K562 (cell line): ENCODE measurements around the gene C1orf198. TPM values are rescaled to one million over a fixed set of nuclear protein-coding genes. Genes with fewer than 3 reads are reported as not detected.

Experiments
- ATAC-seq: fragments of 200-7000 bp; cut with Tn5 transposase; 3 replicates; pipeline ENCODE4 v1.9.1; 2020; ENCODE audit warnings: moderate library complexity
- BruUV-seq: library from RNA; stranded (reverse); fragments of 400-500 nt; replicated peaks from 2 replicates; lab custom pipeline; 2021; lab: Mats Ljungman, UMichigan
- CTCF ChIA-PET: fragments of 300-600 bp; formaldehyde crosslinking; extraction: SDS; loops from one replicate; lab custom pipeline; 2021; ENCODE audit warnings: low intra/inter-chr PET ratio; lab: Yijun Ruan, JAX
- POLR2A ChIA-PET: fragments of 300-600, 350-650 bp; sonication (Branson Sonifier 250); formaldehyde crosslinking; extraction: SDS; loops from one replicate; lab custom pipeline; 2021; ENCODE audit warnings: antibody characterized with exemption, inconsistent platforms; lab: Yijun Ruan, JAX
- DNase-seq, 4 experiments: peaks; one replicate each; pipeline versions ENCODE4 v3.0.0 to v3.0.0-alpha.2; 2011 to 2018; ENCODE audit warnings: low spot score in 3 of 4, mixed read lengths in 3 of 4; ENCODE audit errors: extremely low read depth in 1 of 4
- FAIRE-seq: peaks from 2 replicates; lab custom pipeline; 2011; peaks lifted over from hg19 to GRCh38; lab: Jason Lieb, UNC
- H2AFZ ChIP-seq: 2 replicates; pipeline ENCODE4 v1.6.0; 2011; ENCODE audit warnings: low read depth, low read length, control low read depth, inconsistent platforms
- H3K27ac ChIP-seq: fragments of 200-600 bp; 3 replicates; pipeline ENCODE4 v1.8.0; 2011; ENCODE audit warnings: low read depth, mild to moderate bottlenecking, control low read depth, inconsistent platforms, low read length, moderate library complexity, mixed read lengths; ENCODE audit errors: extremely low read depth
- H3K27me3 ChIP-seq, 2 experiments: fragments of 300-600 bp in 1 of 2; 2 replicates in 1 of 2; 3 replicates in 1 of 2; pipeline versions ENCODE4 v1.6.0 to v1.8.0; 2011; ENCODE audit warnings: inconsistent platforms in 2 of 2, low read length in 2 of 2, mild to moderate bottlenecking in 1 of 2, mixed read lengths in 1 of 2, moderate library complexity in 1 of 2; ENCODE audit not compliant: control insufficient read depth in 2 of 2, insufficient read depth in 2 of 2
- H3K36me3 ChIP-seq: fragments of 300-600 bp; 3 replicates; pipeline ENCODE4 v1.8.0; 2011; ENCODE audit warnings: mild to moderate bottlenecking, low read length, inconsistent platforms; ENCODE audit not compliant: control insufficient read depth, insufficient read depth
- H3K4me1 ChIP-seq, 2 experiments: fragments of 200-600 bp in 1 of 2; replicated peaks in 1 of 2; 2 replicates in 1 of 2; 3 replicates in 1 of 2; pipeline versions ENCODE4 v1.5.1 to v1.8.0; 2011; ENCODE audit warnings: inconsistent platforms in 2 of 2, low read length in 2 of 2, mild to moderate bottlenecking in 1 of 2, mixed read lengths in 1 of 2, moderate library complexity in 1 of 2; ENCODE audit not compliant: control insufficient read depth in 2 of 2, insufficient read depth in 2 of 2
- H3K4me2 ChIP-seq: 2 replicates; pipeline ENCODE4 v1.6.1; 2011; ENCODE audit warnings: low read length, control low read depth, inconsistent platforms, mixed read lengths; ENCODE audit not compliant: insufficient read depth
- H3K4me3 ChIP-seq: fragments of 200-600 bp; sonication (generic), shearing (Covaris generic); 2 replicates; pipeline ENCODE4 v1.5.1; 2016; ENCODE audit warnings: control low read depth, inconsistent platforms
- H3K79me2 ChIP-seq: fragments of 200-600 bp; 3 replicates; pipeline ENCODE4 v1.8.0; 2011; ENCODE audit warnings: low read length, inconsistent platforms; ENCODE audit not compliant: control insufficient read depth, insufficient read depth
- H3K9ac ChIP-seq, 2 experiments: 2 replicates each; pipeline versions ENCODE4 v1.6.0 to v1.6.1; 2011; ENCODE audit warnings: low read depth in 2 of 2, low read length in 2 of 2, control low read depth in 1 of 2, inconsistent platforms in 1 of 2, mild to moderate bottlenecking in 1 of 2, mixed read lengths in 1 of 2; ENCODE audit not compliant: insufficient read depth in 1 of 2
- H3K9me1 ChIP-seq: one replicate; pipeline ENCODE4 v1.6.0; 2011; ENCODE audit warnings: inconsistent platforms, mild to moderate bottlenecking, low read length, moderate library complexity; ENCODE audit not compliant: control insufficient read depth, insufficient read depth
- H3K9me3 ChIP-seq: replicated peaks from 2 replicates; pipeline ENCODE4 v1.5.1; 2011; ENCODE audit warnings: low read depth, low read length, inconsistent platforms; ENCODE audit not compliant: control insufficient read depth, insufficient read depth
- H4K20me1 ChIP-seq: replicated peaks from 2 replicates; pipeline ENCODE4 v1.6.1; 2011; ENCODE audit warnings: low read length, inconsistent platforms, mixed read lengths; ENCODE audit not compliant: control insufficient read depth, insufficient read depth
- COPS2 ChIP-seq: fragments of 450-650 bp; conservative IDR thresholded peaks from 2 replicates; pipeline ENCODE4 v1.6.1; 2016; ENCODE audit warnings: mild to moderate bottlenecking, moderate library complexity
- E4F1 ChIP-seq: fragments of 250-450 bp; sonication (Bioruptor Pico); IDR thresholded peaks from 2 replicates; pipeline ENCODE4 v1.5.0; 2021; ENCODE audit warnings: mild to moderate bottlenecking, borderline replicate concordance
- FOXK1 ChIP-seq: sonication (generic); formaldehyde crosslinking; IDR thresholded peaks from 2 replicates; pipeline ENCODE4 v1.8.0; 2022; ENCODE audit warnings: missing genetic modification reagents, mild to moderate bottlenecking, borderline replicate concordance
- GABPB2 ChIP-seq: fragments of 250-450 bp; sonication (Bioruptor Pico); conservative IDR thresholded peaks from 2 replicates; pipeline ENCODE4 v1.5.1; 2021; ENCODE audit warnings: mild to moderate bottlenecking
- MAFF ChIP-seq: IDR thresholded peaks from 2 replicates; pipeline ENCODE4 v1.6.1; 2012; ENCODE audit warnings: low read length, improper control_type of control experiment
- RBM17 ChIP-seq: fragments of 200-400 bp; formaldehyde crosslinking; IDR thresholded peaks from 2 replicates; pipeline ENCODE4 v1.6.1; 2017; ENCODE audit warnings: low read depth, mild to moderate bottlenecking, low read length, borderline replicate concordance
- SLC30A9 ChIP-seq: fragments of 250-450 bp; sonication (Bioruptor Pico); IDR thresholded peaks from 2 replicates; pipeline ENCODE4 v1.8.0; 2022; ENCODE audit warnings: mild to moderate bottlenecking, moderate library complexity
- STAG1 ChIP-seq: sonication (generic); formaldehyde crosslinking; IDR thresholded peaks from 2 replicates; pipeline ENCODE4 v1.5.0; 2020; ENCODE audit warnings: missing genetic modification reagents, borderline replicate concordance
- TAL1 ChIP-seq: fragments of 450-650 bp; IDR thresholded peaks from 2 replicates; pipeline ENCODE4 v1.6.1; 2016; ENCODE audit warnings: mild to moderate bottlenecking
- ZKSCAN3 ChIP-seq: fragments of 250-450 bp; sonication (Bioruptor Pico); IDR thresholded peaks from 2 replicates; pipeline ENCODE4 v1.4.0; 2020
- WGBS: fragments of 100-300 bp; shearing (Covaris generic); methylation state at CpG from one replicate; pipeline ENCODE4 v1.1.6; 2016; ENCODE audit warnings: low coverage, mixed read lengths; ENCODE audit not compliant: insufficient coverage; ENCODE audit errors: missing lambda C conversion rate; 5-methylcytosine and 5-hydroxymethylcytosine counted together
- in situ Hi-C: fragments of 300-500 bp; cut with MboI; formaldehyde crosslinking; loops from 4 replicates; pipeline ENCODE4 v1.15.0; 2018; ENCODE audit warnings: inconsistent platforms, mixed read lengths
- intact Hi-C: fragments of 100-400 bp; cut with micrococcal nuclease; formaldehyde crosslinking; loops from 2 replicates; pipeline ENCODE4 v1.14.2; 2022
- polyA plus RNA-seq, 8 experiments: library from polyadenylated mRNA; depleted of rRNA in 4 of 8; stranded (reverse) in 5 of 8; unstranded in 3 of 8; fragments of >200 nt; fragmentation: Nextera tagmentation in 2 of 8; fragmentation: Illumina TruSeq in 1 of 8; extraction: Ambion mirVana in 2 of 8; extraction: Trizol in 1 of 8; gene quantifications; 2 replicates each; pipeline versions ENCODE4 v1.2.1 to v1.2.3, GENCODE V29; 2011 to 2014; ENCODE audit warnings: inconsistent platforms in 1 of 8, missing spikeins in 1 of 8
- total RNA-seq, 7 experiments: library from RNA; depleted of rRNA in 6 of 7; stranded (reverse); fragments of >200 nt in 6 of 7; fragmentation: Illumina TruSeq in 2 of 7; extraction: Trizol in 2 of 7; gene quantifications; 2 replicates each; pipeline versions ENCODE4 v1.2.1 to v1.2.3, GENCODE V29; 2011 to 2021; ENCODE audit warnings: low replicate concordance in 1 of 7
- TF ChIP-seq, protein P1 (sequence below), 2 experiments: fragments of 450-650 bp in 1 of 2; sonication (generic) in 1 of 2; formaldehyde crosslinking in 1 of 2; IDR thresholded peaks in 1 of 2; conservative IDR thresholded peaks in 1 of 2; 2 replicates each; pipeline versions ENCODE4 v1.6.1 to v1.8.1; 2016 to 2023; ENCODE audit warnings: mild to moderate bottlenecking in 2 of 2, moderate library complexity in 2 of 2, inconsistent platforms in 1 of 2, missing genetic modification reagents in 1 of 2
- TF ChIP-seq, protein P2 (sequence below): fragments of 250-450 bp; sonication (Bioruptor Pico); IDR thresholded peaks from 2 replicates; pipeline ENCODE4 v1.8.0; 2021; ENCODE audit warnings: mild to moderate bottlenecking, moderate library complexity

C1orf198 gene
- total and polyA plus RNA-seq, 9 of the 15 experiments (the other 6 are each of a cell fraction or from before 2014, with no cell fraction given) = 2.0 to 15.1 (median 10.4) TPM

- WGBS = 0% methylated on average over 3 of the region's 3 CpGs
- TF ChIP-seq E4F1 (CRISPR knock-in tag) = no peak
- TF ChIP-seq RBM17 = no peak
- no peak for TF ChIP-seq STAG1
- no peak for TF ChIP-seq COPS2
- TF ChIP-seq, protein P1, sequence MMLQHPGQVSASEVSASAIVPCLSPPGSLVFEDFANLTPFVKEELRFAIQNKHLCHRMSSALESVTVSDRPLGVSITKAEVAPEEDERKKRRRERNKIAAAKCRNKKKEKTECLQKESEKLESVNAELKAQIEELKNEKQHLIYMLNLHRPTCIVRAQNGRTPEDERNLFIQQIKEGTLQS (IDR thresholded peaks at IDR 0.05) = no peak
- TF ChIP-seq, protein P1 (CRISPR knock-in tag; conservative IDR thresholded peaks at IDR 0.05) = no peak
- no peak for TF ChIP-seq SLC30A9 (CRISPR knock-in tag)
- TF ChIP-seq FOXK1 (CRISPR knock-in tag) = no peak
- TF ChIP-seq MAFF = no peak
- no peak for TF ChIP-seq GABPB2 (CRISPR knock-in tag)
- no peak for TF ChIP-seq ZKSCAN3 (CRISPR knock-in tag)
- TF ChIP-seq TAL1 = no peak
- TF ChIP-seq, protein P2, sequence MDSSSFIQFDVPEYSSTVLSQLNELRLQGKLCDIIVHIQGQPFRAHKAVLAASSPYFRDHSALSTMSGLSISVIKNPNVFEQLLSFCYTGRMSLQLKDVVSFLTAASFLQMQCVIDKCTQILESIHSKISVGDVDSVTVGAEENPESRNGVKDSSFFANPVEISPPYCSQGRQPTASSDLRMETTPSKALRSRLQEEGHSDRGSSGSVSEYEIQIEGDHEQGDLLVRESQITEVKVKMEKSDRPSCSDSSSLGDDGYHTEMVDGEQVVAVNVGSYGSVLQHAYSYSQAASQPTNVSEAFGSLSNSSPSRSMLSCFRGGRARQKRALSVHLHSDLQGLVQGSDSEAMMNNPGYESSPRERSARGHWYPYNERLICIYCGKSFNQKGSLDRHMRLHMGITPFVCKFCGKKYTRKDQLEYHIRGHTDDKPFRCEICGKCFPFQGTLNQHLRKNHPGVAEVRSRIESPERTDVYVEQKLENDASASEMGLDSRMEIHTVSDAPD (CRISPR knock-in tag) = no peak
These were observed 60.6 kb downstream of the C1orf198 start for GRCh38 chr1:230807561-230808280.

More at GRCh38 chr1:230807561-230808280, 60.6 kb downstream of the C1orf198 start:
- Histone ChIP-seq H3K27me3 (peaks cover 0 to 16% of the 10 kb centered on the region in 2 experiments; a peak in 2 of 5 replicates), H2AFZ (no peak overlapping the region), H3K36me3 (no peaks in the 10 kb centered on the region), H3K4me1 (no peaks in the 10 kb centered on the region), H3K27ac (no peak overlapping the region), H3K9me3 (peaks cover 3% of the 10 kb centered on the region), H3K4me2 (no peak overlapping the region), H3K9ac (no peak overlapping the region), H3K4me3 (no peak overlapping the region), H3K9me1 (no peaks in the 10 kb centered on the region), H3K79me2 (no peaks in the 10 kb centered on the region), H4K20me1 (no peaks in the 10 kb centered on the region)
- no TSS peak for BruUV-seq
- ATAC-seq = no peak
- DNase-seq = no peak
- intact Hi-C loops (no loop called here), in situ Hi-C loops (loop anchor here (10.0 kb wide), 1 partner anchor 797 kb away; no protein-coding TSS in a partner anchor)
- no peak for FAIRE-seq
- POLR2A ChIA-PET = interaction anchor here (0.6 to 0.7 kb wide), 2 partner anchors 13 to 224 kb away, joined by 3 read pairs; no protein-coding TSS in a partner anchor
- CTCF ChIA-PET = no interaction called here
